C4-2B (cell line): ENCODE measurements around the gene CALCOCO1.

Experiments
- CTCF ChIP-seq: fragments of 450-650 bp; conservative IDR thresholded peaks from 2 replicates; pipeline ENCODE4 v1.5.1; 2017; ENCODE audit warnings: mild to moderate bottlenecking
- ZFX ChIP-seq: fragments of 450-650 bp; IDR thresholded peaks from 2 replicates; pipeline ENCODE4 v1.6.1; 2017

- no peak for TF ChIP-seq CTCF
- no peak for TF ChIP-seq ZFX
These were observed 43.8 kb downstream of the CALCOCO1 start for GRCh38 chr12:53683494-53683893.
